GM19468 (cell line): ENCODE results near the gene LEF1.
A peak's percentile ranks its signal among the peaks of the same experiment; 100 is the strongest.
"Not testable (repeated sequence)": the region's sequence is repeated elsewhere in the genome, so short reads cannot be mapped to it uniquely, and the experiment has no call there.

Experiments
- ATAC-seq: cut with Tn5 transposase; IDR thresholded peaks from one replicate; pipeline ENCODE4 v1.9.1; 2021; ENCODE audit warnings: mild to moderate bottlenecking, moderate library complexity, moderate number of reproducible peaks; ENCODE audit not compliant: unreplicated experiment; ENCODE audit errors: extremely low read depth

Gene LEF1

DNA sequence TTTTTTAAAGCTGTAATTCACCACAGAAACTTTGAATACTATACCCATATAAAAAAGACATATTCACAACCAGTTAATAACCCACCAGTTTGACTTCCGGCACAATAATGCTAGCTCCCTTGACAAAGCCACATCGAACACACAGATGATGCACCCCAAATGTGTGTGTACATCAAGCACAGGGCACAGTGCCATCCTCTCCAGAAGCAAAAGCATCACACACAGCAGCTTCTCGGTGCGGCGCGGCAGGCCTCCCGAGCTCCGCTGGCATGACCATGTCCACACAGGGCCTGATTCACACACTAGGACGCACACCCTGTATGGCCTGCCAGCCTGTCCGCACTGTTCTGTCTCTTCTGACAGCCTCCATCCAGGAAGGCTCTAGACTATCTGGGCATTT is 88.0 kb downstream of the LEF1 start:
- ATAC-seq: no peak

DNA sequence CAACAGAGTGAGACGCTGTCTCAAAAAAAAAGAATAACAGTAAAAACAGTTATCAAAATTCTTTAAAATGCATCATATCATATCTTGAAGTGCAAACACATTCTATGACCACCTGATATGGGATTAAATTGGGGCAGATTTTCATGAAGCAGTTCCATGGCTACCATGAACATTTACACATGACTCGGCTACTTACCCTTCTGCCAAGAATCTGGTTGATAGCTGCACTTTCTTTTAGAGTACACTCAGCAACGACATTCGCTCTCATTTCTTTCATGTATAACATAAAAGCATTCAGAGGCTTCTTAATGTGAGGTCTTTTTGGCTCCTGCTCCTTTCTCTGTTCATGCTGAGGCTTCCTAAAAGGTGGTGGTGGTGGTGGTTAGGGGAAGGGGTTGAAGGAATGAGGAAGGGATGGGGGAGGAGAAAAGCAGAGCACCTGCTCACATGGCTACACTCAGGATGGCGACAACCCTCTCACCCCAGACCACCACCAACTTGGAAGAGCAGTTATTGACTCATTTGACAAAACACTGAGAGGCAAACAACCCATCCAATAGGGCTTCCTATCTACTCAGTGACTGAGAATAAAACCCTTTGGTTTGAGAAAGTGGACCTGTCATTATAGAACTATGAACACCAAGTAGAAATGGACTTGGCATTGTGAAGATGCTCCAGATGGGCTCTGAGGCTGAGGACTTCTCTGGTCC is 90.6 kb downstream of the LEF1 start:
- ATAC-seq: no peak

DNA sequence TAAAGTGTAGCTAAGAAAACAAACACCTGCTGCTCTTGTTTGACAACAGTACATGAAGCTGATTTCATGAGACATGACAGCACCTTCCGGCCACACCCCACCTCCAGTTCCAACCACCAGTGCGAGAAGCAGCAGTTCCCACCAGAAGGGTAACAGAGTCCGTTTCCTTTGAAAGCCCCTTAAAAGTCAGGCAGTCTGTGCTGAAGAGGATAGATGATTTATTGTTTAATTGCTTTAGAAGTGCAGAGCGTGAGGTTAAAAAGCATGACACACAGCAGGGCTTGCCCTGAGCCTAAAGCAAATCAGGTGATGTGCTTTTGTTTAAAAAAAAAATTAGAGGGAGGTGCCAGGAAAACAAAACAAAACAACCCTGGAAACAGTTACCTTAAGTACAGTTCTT is 96.4 kb downstream of the LEF1 start:
- ATAC-seq: no peak

DNA sequence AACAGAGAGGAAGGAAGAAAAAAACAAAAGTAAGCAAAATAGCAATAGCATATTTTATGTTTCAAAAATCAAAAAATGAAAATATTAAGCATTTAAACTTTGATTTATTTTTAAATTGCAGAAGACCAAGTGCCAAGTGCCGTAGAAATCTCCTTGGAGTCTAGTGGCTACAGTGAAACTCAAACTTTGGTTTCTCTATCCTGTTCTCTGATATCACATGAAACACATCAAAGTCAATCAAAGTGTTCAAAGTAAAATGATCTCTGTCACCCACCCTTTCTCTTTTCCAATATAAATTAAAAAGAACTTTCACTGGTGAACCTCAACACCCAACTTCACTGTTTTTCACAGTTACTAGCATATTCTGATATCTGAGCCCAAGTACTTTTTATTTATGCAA is 98.0 kb downstream of the LEF1 start:
- ATAC-seq: no peak

DNA sequence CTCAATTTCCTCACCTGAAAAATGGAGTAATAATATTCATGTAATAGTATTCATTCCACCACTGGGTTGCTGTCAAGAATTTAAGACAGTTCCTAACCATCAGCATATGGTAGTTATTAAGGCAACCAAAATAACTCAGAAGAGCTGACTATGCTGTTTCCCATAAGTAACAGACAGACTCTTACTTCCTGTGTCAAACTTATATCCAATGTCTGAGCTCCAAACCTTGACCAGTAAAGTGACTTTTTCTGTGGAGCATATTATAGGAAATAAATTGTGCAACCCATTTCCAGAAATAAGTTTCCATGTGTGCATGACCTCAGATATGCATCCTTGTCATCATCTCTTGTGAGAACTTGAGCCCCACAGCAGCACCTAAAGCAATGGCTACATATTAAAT is 100.3 kb downstream of the LEF1 start:
- no peak for ATAC-seq

DNA sequence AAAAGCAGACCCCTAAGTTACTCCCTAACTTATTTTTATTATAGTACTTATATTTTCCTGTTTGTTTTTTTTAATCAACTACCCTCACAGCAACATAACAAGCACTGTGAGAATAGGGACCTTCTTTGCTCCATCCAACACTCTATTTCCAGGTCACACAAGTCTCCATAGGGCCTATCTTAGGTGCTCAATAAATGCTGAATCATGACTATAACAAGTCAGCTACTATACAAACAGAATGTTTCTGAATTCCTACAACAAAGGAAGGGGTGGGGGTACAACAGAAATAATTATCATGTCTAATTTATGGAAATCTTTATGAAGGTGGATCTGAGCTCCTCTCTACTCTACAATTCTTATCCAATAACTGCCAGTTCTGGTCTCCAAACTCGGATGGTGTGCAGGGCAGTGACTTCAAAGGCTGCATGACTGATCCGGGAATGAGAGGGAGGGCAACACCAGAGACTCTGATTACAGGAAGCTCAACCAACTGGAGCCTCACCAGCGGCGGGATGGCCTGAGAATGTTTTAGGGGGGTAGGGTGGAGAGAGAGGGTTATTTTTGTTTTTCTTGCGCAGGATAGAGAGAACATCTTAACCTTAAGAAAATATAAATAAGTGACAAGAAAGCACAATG is 107.9 kb downstream of the LEF1 start:
- no peak for ATAC-seq

DNA sequence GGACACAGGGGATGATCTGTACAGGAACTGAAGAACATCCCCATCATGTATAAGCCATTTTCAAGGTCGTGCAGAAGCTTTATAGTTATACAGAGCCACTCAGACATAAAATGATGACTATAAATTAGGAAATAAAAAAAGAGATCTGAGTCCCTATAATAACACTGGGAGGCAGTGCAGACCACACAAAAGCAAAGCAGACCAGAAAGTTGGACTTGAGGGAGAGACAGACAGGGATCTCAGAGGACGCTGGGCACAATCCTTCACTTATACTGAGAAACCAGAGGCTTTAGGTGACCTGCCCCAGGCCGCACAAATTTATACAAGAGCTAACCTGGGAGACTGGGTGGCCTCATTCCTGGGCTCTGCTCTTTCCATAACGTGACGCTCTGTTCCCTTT is 108.6 kb downstream of the LEF1 start:
- ATAC-seq: no peak

DNA sequence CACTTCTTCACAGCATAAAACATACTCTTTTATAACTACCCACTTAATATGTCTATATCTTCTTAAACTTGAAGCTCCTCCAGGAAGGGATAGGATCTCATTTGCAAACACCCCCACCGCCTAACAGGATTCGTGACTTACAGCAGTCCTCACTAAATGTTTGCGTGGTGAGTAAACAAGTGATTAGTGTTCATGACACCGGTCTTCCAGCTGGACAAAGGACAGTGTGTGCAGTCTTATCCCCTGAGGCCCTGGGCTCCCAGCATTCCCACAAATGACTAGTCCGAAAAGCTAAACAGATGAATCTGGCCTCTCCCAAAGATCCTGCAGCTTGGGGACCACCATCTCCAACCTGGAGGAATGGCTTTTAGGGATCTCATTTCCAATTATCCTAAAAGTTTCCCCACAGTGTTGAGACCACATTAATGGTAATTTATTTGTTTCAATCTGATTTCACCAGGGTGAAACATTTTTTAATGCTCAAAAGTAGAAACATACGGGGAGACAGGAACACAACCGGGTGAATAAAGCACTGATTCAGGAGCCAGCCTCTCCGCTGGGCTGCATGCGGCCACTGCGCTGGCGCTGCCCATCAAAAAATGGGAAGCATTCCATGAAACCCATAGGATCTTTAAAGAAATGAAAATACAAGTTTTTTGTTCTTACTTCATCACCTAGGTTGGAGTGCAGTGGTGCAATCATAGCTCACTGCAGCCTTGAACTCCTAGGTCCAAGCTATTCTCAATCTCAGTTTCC is 109.9 kb downstream of the LEF1 start:
- ATAC-seq: no peak

DNA sequence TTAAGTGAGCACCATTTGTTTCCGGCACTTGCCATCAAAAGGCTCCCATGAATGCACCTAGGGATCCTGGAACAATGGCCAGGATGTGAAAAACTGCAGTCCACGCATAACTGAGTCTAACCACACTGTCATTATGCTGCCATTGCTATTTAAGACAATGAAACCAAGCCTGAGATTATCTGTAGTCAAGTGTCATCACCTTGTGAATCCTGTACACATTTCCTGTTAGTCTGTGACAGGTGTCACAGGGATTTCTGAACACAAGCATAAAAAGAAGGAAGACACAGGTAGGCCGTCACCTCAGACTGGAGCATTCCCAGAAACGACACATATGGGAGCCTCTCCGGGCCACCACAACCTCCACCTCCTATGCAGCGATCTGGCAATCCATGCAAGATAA is 112.3 kb downstream of the LEF1 start:
- ATAC-seq: no peak

DNA sequence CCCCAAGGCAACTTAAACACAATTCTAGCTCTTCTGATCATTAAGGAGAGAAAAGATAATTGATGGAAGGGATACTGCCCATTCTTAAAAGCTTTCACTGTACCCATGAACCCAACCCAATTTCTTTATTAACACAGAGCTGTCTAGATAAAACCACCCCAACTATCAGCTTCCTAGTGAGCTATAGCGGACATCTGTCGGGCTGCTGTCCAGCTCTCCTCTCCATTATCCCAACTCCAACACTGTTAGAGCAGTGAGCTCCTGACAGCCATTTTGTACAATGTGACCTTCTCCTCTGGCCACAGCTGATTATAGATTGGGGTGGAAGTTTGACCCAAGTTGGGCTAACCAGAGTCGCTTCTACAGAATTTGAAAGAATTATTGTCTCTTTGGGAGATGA is 112.9 kb downstream of the LEF1 start:
- no peak for ATAC-seq

DNA sequence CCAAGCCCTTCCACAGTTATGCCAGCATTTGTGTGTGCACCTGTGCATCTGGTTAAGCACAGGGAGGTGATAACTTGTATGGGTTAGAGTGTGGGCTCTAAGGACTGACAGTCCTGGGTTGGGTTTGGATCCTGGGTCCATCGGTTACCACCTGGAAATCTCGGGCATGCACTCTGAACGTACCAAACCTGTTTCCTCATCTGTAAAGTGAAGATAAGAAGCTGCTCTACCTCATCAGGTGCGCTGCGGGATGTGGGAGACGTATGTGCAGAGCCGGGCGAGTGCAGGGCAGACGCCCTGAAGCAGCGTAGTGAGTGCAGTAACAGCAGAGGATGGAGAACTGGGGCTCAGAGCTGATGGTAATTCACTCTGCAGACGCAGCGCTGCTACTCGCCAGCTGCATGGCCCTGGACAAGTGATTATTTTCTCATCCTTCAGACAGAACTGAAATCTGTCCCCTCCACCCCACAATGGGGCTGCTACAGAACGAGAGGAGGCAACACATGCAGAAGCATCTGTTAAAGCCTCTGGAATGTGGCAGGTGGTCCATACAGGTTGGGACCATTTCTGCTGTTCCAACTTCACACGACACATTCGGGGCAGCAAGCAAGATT is 114.6 kb downstream of the LEF1 start:
- no peak for ATAC-seq

DNA sequence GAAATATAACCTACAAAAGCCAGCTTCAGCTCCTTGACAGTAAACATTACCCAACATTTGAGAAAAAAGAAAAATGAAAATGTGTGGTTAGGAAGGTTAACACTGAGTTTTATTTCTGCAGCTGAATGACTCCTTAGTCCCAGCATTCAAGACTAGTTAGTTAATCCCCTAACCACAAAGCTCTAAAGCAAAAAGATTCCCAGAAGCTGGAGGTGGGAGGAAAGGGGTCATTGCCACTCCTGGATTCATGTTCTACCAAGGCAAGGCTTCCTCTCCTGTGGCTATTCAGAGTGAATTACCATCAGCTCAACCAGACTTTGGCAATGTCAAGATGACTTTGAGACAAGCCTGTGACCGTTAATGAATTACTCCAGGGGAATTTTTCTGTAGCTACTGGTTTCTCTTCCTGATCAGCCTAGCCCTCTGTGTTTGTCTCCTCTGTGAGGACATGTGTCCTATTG is 115.5 kb downstream of the LEF1 start:
- ATAC-seq: peak; percentile 90

DNA sequence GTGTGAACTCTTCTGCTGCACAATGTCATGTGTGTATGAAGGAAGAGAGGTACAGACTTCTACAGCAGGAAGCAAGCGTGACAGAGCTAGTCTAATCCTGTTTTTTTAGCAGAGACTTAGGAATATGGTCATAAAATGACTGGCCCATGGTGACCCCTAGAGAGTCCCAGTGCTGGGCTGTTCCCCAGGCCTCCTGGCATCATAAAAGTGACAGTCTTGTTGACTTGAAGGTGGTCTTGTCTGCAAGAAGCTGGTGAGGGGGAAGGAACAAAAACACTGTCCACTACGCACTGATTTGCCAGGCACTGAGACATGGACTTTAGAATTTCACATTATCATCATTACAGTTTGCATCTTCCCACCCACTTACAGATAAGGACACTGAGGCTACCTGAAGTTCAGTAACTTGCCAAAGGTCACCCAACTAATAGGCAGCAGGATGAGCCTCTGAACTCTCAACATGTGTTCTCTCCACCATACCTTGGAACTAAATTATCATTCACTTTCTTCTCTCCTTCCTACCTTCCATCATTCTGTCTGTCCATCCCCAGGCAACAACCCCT is 116.1 kb downstream of the LEF1 start:
- no peak for ATAC-seq

DNA sequence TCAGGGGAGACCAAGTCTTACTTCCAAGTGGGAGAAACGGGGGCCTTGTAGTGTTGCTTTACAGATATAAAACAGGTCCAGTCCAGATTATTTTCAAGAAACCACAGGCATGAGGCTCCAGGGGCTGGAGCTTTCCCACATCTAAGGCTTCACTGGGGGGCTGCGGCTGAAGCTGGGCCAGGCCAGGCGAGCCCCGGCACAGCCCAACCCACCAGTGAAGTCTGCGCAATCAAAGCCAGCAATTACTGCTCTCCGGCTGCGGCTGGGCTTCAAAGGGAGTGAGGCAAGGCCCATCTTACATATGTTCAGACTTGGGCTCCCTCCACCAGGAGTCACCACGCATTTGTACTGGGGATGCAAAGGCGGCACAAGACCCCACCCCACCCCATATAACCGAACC is 117.4 kb downstream of the LEF1 start:
- ATAC-seq: no peak

DNA sequence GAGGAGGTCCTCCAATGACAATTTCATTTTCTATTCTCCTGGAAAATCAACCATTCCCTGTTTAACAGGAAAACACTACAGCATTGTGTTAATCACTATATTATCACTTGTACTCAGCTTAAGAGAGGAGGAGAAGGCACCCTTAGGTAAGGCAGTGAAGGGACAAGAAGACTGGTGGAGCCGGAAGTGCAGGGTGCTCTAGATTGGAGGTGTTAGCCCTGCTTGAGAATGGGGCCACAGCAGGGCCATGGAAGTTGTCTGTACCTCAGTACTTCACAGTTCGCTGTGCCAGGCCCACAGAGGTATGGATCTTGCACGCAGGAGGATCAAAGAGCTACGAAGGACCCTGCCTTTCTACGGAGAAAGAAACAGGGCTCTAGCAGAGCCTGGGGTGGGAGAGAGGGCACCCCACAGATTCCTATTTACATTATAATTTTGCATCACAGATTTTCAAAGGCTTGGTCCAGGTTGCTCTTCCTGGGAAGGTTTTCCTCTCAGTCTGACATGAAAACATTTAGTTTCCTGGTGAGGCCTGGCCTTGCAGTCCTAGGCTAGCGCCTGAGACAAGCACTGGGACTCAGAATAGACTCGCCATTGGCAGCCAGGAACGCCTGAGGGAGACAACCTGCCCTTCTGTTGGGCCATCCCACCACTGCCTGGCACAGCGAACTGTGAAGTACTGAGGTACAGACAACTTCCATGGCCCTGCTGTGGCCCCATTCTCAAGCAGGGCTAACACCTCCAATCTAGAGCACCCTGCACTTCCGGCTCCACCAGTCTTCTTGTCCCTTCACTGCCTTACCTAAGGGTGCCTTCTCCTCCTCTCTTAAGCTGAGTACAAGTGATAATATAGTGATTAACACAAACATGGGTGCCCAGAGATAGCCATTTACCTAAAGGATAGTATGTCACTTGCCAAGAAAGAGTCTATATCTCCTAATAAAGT is 118.3 kb downstream of the LEF1 start:
- not testable (repeated sequence) for ATAC-seq

DNA sequence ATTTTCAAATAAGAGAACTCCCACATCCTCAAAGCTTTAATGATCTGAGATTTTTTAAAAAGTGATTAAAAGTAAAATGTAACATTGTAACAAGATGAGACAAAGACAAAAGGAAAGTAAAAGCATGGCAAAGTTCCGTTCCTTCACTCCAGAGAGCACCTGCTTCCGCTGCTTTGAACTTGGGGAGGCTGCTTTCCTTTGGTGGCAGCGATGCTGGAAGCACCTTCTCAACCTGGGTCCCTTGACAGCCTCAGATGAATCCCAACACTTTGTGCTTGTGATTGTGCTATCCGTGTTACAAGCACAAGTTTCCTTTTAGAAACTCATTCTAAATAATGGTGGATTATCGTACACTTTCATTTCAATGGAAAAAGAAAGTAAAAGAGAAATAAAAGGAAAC is 119.3 kb downstream of the LEF1 start:
- ATAC-seq: no peak

DNA sequence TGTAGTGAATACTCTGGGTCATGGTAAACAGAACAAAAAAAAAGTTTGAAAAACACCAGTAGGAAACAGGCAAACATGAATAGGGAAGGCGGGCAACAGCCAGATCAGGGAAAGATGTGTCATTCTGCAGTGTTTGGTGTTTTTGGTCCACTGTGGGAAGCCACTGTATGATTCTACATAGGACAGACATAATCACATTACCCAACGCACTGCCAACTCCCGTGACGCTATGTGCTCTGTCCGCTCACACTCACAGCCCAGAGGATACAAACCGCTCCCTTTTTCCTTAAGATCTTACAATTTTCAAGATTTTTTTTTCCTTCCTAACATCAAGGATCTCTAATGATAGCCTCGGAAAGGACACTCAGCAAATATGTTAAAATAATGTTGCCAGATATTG is 119.7 kb downstream of the LEF1 start:
- no peak for ATAC-seq

DNA sequence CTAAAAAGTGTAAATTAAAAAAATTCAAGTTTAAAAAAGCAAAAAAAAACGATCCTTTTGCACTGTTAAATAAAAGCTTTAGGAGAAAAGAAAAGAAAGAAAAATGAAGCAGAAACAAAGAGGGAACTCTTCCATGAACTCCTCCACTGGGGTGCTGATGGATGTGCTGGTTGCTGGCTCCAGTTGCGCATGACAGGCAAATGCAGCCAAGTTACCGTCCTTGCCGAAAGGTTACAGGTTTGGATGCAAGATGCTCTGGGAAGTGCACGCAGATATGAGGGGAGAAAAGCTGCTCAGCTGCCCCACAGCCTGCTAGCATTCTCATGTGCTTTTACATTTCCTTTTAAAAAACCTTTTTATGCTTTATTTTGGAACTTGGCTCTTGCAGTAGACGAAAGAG is 120.6 kb downstream of the LEF1 start:
- ATAC-seq: no peak

DNA sequence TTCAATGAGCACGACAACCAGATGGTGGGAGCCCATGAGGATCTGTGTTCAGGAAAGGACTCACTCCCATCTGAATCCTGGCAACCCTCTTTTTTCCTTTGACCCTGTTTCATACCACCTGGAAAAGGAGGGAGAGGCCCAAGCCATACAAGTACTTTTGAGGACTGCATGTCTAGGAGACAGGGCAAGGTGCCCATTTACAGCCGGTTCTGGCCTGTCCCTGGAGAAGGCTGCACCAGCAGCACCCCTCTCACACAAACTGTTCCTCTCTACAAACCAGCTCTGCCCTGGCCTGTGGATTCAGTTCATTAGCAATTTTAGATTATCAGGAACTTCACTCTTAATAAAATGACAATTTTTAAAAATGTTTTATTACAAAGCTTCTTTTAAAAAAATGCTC is 121.5 kb downstream of the LEF1 start:
- no peak for ATAC-seq

DNA sequence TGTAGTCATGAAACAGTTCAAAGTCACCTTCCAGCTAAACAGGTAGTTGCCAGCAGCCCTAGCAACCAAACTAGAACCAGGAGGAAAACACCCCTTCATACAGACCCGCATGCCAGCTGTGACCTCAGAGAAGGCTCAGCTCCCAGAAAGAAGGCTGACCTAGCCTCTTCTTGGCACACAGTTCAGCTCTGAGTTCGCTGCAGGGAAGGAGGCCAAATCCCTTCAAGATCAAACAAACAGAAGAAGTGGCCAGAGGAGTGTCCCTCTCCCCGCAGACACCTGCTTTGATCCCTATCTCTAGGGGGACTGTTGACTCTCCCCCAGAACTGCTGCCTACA is 123.1 kb downstream of the LEF1 start:
- no peak for ATAC-seq
